ENCODE measurements around the gene KRTAP9-1.
"Not testable (repeated sequence)": the region's sequence is repeated elsewhere in the genome, so short reads cannot be mapped to it uniquely, and the experiment has no call there.

KRTAP9-1 gene

DNA sequence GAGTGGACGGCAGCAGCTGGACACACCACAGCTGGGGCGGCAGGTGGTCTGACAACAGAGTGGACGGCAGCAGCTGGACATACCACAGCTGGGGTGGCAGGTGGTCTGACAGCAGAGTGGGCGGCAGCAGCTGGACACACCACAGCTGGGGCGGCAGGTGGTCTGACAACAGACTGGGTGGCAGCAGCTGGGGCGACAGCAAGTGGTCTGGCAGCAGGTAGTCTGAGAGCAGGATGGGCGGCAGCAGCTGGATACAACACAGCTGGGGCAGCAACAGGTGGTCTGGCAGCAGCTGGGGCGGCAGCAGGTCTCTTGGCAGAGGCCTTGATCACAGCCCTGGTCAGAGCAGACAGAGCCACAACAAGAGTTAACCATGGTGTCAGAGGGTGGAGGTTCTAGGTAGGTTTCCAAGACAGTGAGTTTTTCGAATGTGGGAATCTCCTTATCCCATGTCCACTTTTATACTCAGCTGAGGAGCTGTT is 5.2 kb upstream of the KRTAP9-1 start, which contains the start of gene KRTAP4-1:
Gene KRTAP4-1 (minus strand): TSS at position 432 of the 482 bp plus-strand sequence. CDS start 57 bp downstream, at position 375.
- no peak for DNase-seq (ENCODE audit: low read depth)

DNA sequence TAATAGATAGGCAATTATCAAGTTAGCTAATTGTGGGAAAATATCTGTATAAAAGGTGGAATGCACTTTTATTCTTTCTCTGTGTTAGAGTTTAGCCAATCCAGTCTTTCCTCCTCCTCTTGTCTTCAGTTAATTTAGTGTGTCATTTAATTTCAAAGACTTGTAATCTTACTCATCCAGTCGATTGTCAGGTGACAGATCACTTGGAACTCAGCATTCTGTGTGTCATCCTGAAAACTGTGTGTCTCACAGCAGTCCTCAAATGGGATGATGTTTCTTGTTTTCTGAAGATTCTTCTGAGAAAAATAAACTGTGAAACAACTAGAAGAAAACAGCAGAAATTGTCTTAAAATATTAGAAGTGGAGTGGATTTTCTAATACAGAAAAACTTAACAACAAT is 4.7 kb upstream of the KRTAP9-1 start:
- DNase-seq (ENCODE audit: low read depth): no peak

- no peak for DNase-seq (ENCODE audit: low read depth)
These were observed 2.8 kb upstream of the KRTAP9-1 start for GRCh38 chr17:41186872-41187271.

DNA sequence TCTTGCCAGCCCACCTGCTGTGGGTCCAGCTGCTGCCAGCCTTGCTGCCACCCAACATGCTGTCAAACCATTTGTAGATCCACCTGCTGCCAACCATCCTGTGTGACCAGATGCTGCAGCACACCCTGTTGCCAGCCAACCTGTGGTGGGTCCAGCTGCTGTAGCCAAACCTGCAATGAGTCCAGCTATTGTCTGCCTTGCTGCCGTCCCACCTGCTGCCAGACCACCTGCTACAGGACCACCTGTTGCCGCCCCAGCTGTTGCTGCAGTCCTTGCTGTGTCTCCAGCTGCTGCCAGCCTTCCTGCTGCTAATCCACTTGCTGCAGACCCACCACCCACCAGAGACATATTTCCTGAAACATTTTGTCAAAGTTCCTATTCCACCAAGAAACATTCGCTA is 641 bp downstream of the KRTAP9-1 start:
- DNase-seq (ENCODE audit: low read depth): no peak

- DNase-seq (ENCODE audit: low read depth): no peak
These were observed 6.4 kb downstream of the KRTAP9-1 start for GRCh38 chr17:41196068-41196467.

GRCh38 chr17:41199421-41200078 is 9.9 kb downstream of the KRTAP9-1 start:
- DNase-seq (ENCODE audit: low read depth): no peak

- DNase-seq (ENCODE audit: low read depth): no peak
These were observed 22.3 kb downstream of the KRTAP9-1 start for GRCh38 chr17:41211845-41212466.

GRCh38 chr17:41212524-41213169 is 23.0 kb downstream of the KRTAP9-1 start:
- DNase-seq (ENCODE audit: low read depth): no peak

- DNase-seq (ENCODE audit: low read depth): no peak
These were observed 26.0 kb downstream of the KRTAP9-1 start for GRCh38 chr17:41215681-41216080.

GRCh38 chr17:41223821-41224220 is 34.1 kb downstream of the KRTAP9-1 start:
- DNase-seq (ENCODE audit: low read depth): no peak

DNA sequence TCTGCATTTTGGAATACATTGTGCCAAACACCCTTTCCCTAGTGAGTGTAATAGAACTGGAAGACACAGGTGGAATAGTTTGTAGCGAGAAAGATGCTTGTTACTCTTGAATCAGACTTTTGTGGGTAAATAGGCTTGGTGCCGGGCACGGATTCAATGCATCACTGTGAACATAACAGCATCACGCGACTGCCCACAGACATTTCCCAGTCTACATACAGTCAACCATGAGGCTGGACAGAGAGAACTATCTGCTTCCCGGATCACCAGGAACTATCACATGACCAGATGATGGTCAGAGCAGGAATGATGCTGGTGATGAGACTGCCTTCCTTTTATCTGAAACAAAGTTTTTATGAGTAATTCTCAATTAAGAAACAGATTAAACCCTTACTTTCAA is 36.4 kb downstream of the KRTAP9-1 start:
- no peak for DNase-seq (ENCODE audit: low read depth)

DNA sequence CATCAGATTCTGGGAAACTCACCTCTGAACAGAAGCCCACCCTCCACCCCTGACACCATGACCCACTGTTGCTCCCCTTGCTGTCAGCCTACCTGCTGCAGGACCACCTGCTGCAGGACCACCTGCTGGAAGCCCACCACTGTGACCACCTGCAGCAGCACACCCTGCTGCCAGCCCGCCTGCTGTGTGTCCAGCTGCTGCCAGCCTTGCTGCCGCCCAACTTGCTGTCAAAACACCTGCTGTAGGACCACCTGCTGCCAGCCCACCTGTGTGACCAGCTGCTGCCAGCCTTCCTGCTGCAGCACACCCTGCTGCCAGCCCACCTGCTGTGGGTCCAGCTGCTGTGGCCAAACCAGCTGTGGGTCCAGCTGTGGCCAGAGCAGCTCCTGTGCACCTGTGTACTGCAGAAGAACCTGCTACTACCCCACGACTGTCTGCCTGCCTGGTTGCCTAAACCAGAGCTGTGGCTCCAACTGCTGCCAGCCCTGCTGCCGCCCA is 37.0 kb downstream of the KRTAP9-1 start, which contains the start of gene KRTAP9-2:
Gene KRTAP9-2 (plus strand): TSS at position 51 of the 498 bp plus-strand sequence. CDS start 7 bp downstream, at position 58.
- not testable (repeated sequence) for DNase-seq (ENCODE audit: low read depth)

DNA sequence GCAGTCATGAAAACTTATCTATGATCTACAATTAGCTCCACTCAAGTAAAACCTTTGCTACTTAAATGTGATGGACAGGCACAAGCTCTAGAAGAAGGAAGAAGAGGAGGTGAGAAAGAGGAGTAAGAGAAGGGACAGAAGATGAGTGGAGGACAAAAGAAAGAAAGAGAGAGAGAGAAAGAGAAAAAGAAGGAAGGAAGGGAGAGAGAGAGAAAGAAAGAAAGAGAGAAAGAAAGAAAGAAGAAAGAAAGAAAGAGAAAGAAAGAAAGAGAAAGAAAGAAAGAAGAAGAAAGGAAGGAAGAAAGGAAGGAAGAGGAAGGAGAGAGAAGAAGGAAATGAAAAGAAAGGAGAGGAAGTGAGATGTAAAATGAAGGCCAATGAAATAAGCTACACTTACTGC is 40.4 kb downstream of the KRTAP9-1 start:
- no peak for DNase-seq (ENCODE audit: low read depth)

GRCh38 chr17:41231731-41232130 is 42.0 kb downstream of the KRTAP9-1 start:
- no peak for DNase-seq (ENCODE audit: low read depth)

DNA sequence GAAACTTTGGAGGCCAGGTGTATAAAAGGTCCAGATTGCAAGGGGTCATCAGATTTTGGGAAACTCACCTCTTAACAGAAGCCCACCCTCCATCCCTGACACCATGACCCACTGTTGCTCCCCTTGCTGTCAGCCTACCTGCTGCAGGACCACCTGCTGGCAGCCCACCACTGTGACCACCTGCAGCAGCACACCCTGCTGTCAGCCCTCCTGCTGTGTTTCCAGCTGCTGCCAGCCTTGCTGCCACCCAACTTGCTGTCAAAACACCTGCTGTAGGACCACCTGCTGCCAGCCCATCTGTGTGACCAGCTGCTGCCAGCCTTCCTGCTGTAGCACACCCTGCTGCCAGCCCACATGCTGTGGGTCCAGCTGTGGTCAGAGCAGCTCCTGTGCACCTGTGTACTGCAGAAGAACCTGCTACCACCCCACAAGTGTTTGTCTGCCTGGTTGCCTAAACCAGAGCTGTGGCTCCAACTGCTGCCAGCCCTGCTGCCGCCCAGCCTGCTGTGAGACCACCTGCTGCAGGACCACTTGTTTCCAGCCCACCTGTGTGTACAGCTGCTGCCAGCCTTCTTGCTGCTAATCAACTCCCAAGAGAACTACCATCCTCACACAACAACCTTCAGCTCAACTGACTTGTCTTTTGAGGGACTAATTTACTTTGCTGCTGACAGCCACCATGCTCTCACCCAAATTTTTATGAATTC is 42.9 kb downstream of the KRTAP9-1 start, which contains the start of gene KRTAP9-3:
Gene KRTAP9-3 (plus strand): TSS at position 51 of the 707 bp plus-strand sequence. CDS start 53 bp downstream, at position 104.
- not testable (repeated sequence) for DNase-seq (ENCODE audit: low read depth)

GRCh38 chr17:41237116-41237515 is 47.4 kb downstream of the KRTAP9-1 start:
- DNase-seq (ENCODE audit: low read depth): not testable (repeated sequence)

GRCh38 chr17:41237949-41238437 is 48.3 kb downstream of the KRTAP9-1 start, which contains the start of gene KRTAP9-8:
KRTAP9-8 (plus strand) TSS chr17:41237999; CDS start chr17:41238052, 53 bp downstream.
- DNase-seq (ENCODE audit: low read depth): not testable (repeated sequence)

Measured in CMK (cell line).